ENCODE data around the gene CRIP2.

Gene CRIP2

DNA sequence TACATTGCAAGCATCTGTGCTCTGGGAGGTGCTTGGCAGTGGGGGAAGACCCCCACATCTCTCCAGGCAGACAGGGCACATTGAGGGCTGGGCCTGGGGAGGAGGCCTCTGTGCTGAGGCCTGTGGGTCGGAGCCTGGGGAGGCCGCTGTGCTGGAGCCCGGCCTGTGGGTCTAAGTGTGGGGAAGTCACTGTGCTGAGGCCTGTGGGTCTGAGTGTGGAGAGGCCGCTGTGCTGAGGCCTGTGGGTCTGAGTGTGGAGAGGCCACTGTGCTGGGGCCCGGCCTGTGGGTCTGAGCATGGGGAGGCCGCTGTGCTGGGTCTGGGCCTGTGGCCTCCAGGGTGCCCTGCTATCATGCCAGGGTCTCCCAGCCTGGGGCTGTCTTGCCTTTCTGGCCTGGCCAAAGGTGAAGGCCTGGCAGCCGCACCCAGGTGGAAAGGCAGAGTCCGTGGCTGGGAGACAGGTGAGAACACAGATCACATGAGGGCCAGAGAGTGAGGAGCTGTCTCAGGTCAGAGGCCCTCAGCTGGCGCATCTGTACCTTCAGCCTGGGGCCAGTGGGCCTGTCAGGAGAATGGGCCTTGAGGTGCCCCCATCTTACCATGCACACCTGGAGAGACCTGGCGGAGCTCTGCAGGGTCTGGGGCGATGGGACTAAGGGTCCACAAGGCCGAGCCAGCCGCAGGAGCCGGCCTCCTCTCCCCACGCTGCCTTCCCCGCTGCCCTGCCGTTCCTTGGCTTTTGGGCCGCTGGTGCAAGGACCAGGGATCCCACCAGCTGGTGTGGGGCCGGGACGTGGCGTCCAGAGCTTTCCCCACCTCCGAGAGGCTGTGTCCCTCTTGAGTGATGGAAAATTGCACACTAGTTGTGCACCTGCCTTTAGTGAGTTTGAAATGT, 18.6 kb upstream of the CRIP2 start:
- POLR2A ChIA-PET: no interaction called here
- CTCF ChIA-PET: interaction anchor here (0.6 to 2.8 kb wide), 4 partner anchors 9 to 96 kb away, joined by 3 to 14 read pairs (median 4); no protein-coding TSS in a partner anchor

DNA sequence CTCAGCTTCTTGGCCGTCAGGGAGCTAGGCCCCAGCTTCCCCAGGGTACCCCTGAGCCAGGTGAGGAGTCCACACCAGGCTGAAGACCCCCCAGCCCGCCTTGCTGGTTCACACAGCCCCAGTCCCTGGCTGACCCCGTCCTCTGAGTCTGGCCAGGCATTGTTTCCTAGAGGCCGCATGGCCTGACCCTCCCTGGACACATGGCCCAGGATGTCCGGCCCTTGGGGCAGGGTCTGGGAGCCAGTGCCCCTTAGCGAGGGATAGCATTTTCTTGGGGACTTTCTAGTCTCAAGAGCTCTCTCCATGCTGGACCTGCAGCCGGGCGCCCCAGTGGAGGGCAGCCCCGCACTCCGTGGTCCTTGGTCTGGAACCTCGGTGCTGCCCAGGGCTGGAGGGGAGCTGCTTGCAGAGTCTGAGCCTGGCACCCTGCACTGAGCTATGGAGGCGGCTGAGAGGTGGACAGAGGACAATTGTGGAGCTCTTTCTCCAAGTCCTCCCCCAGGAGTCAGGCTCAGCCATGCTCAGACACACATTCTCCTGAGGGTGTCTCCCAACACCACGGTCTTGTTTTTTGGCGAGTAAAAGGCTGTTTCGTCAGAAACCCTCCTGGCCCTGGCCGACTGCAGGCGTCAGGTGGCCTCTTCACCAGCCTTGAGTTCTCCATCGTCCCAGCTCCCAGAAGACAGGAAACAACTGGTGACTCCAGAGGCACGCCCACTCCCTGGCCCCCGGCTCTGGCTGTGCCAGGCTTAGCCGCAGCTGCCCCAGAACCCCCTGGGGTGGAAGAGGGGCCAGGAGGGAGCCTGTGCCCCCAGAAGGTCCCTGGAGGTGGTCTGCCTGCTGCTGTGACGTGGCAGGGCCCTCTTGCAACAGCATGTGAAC, 17.6 kb upstream of the CRIP2 start:
- ChIA-PET CTCF (interaction anchor here (0.6 to 2.8 kb wide), 7 partner anchors 9 to 97 kb away, joined by 3 to 14 read pairs (median 3); no protein-coding TSS in a partner anchor), POLR2A (no interaction called here)
- no peak overlapping the region for H3K4me3 ChIP-seq (ENCODE audit: low read depth, low read length)
- no peak for DNase-seq (ENCODE audit: low read depth, low spot score)
- TF ChIP-seq, protein P1, sequence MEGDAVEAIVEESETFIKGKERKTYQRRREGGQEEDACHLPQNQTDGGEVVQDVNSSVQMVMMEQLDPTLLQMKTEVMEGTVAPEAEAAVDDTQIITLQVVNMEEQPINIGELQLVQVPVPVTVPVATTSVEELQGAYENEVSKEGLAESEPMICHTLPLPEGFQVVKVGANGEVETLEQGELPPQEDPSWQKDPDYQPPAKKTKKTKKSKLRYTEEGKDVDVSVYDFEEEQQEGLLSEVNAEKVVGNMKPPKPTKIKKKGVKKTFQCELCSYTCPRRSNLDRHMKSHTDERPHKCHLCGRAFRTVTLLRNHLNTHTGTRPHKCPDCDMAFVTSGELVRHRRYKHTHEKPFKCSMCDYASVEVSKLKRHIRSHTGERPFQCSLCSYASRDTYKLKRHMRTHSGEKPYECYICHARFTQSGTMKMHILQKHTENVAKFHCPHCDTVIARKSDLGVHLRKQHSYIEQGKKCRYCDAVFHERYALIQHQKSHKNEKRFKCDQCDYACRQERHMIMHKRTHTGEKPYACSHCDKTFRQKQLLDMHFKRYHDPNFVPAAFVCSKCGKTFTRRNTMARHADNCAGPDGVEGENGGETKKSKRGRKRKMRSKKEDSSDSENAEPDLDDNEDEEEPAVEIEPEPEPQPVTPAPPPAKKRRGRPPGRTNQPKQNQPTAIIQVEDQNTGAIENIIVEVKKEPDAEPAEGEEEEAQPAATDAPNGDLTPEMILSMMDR (IDR thresholded peaks at IDR 0.05; ENCODE audit: insufficient read depth, low read length, missing control alignments): no peak

More for the DNA sequence above, 18.6 kb upstream of the CRIP2 start:
- DNase-seq (ENCODE audit: low read depth, low spot score): no peak
- TF ChIP-seq, protein P1 (IDR thresholded peaks at IDR 0.05; ENCODE audit: insufficient read depth, low read length, missing control alignments): no peak
- H3K4me3 ChIP-seq (ENCODE audit: low read depth, low read length): no peak overlapping the region

DNA sequence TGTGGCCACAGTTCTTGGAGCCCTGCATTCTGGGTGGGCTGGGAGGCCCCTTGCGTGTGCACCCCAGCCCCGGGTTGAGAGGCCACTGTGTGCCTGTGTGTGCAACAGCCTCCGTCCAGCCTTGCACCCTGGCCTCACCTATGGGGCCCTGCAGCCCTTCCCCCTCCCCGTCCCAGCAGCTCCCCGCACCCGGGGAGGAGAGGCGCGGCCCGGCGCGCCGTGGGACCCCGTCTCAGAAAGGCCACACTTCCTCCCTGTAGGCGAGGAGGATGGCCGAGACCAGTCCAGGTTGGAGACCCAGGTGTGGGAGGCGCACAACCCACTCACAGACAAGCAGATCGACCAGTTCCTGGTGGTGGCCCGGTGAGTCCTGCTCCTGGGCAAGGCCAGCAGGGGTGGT, 16.6 kb upstream of the CRIP2 start:
- CTCF ChIA-PET: interaction anchor here (1.1 to 2.8 kb wide), 6 partner anchors 11 to 87 kb away, joined by 3 to 14 read pairs (median 3); no protein-coding TSS in a partner anchor
- no peak overlapping the region for H3K4me3 ChIP-seq (ENCODE audit: low read depth, low read length)
- no peak for DNase-seq (ENCODE audit: low read depth, low spot score)
- POLR2A ChIA-PET: no interaction called here
- TF ChIP-seq, protein P1 (IDR thresholded peaks at IDR 0.05; ENCODE audit: insufficient read depth, low read length, missing control alignments): no peak

DNA sequence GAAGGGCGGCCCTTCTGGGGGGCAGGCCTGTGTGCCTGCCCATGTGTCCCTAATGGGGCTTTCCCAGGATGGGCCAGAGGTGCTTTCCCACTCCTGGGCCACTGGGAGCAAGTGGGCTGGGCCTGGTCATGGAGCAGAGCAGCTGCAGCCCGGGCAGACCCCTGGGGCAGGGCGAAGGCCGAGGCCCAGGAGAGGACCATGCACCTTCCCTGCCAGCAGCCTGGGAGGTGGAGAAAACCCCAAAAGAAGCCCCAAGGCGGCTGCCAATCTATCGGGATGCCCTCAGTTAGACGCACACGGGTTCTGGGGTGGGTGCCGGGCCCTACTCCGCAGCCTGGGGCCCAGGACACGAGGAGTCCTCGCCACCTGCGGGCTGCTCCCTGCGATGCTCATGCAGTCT, 16.1 kb upstream of the CRIP2 start:
- POLR2A ChIA-PET: no interaction called here
- TF ChIP-seq, protein P1 (IDR thresholded peaks at IDR 0.05; ENCODE audit: insufficient read depth, low read length, missing control alignments): no peak
- no peak overlapping the region for H3K4me3 ChIP-seq (ENCODE audit: low read depth, low read length)
- DNase-seq (ENCODE audit: low read depth, low spot score): no peak
- CTCF ChIA-PET: interaction anchor here (1.3 to 2.8 kb wide), 3 partner anchors 11 to 87 kb away, joined by 3 to 14 read pairs (median 7); no protein-coding TSS in a partner anchor

DNA sequence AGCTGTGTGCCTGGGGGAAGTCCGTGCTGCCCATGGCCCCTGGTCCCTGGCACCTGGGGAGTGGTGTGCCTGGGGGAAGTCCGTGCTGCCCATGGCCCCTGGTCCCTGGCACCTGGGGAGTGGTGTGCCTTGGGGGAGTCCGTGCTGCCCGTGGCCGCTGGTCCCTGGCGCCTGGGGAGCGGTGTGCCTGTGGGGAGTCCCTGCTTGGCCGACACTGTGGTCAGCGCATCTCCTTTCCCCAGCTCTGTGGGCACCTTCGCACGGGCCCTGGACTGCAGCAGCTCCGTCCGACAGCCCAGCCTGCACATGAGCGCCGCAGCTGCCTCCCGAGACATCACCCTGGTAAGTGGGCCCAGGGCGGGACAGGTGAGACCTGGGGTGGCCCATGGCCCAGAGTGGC, 14.5 kb upstream of the CRIP2 start:
- ChIA-PET CTCF (no interaction called here), POLR2A (no interaction called here)
- TF ChIP-seq, protein P1 (IDR thresholded peaks at IDR 0.05; ENCODE audit: insufficient read depth, low read length, missing control alignments): no peak
- DNase-seq (ENCODE audit: low read depth, low spot score): no peak
- H3K4me3 ChIP-seq (ENCODE audit: low read depth, low read length): no peak overlapping the region

DNA sequence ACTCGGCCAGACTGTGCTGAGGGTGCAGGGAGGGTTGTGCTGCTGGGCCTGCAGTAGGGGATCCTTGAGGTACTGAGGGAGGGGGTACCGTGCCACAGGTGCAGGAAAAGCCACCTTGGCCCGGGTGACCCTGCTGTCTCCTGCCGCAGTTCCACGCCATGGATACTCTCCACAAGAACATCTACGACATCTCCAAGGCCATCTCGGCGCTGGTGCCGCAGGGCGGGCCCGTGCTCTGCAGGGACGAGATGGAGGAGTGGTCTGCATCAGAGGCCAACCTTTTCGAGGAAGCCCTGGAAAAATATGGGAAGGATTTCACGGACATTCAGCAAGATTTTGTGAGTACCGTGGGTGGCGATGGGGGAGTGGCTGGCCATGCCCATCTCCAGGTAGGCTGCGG, 14.0 kb upstream of the CRIP2 start:
- TF ChIP-seq, protein P1 (IDR thresholded peaks at IDR 0.05; ENCODE audit: insufficient read depth, low read length, missing control alignments): no peak
- DNase-seq (ENCODE audit: low read depth, low spot score): no peak
- CTCF ChIA-PET: no interaction called here
- POLR2A ChIA-PET: no interaction called here
- H3K4me3 ChIP-seq (ENCODE audit: low read depth, low read length): no peak overlapping the region
